ENCODE data around the gene PTPRN2. TPM values are rescaled to one million over a fixed set of nuclear protein-coding genes. Genes with fewer than 3 reads are reported as not detected.

The PTPRN2 gene
- total and polyA plus RNA-seq, 2 of the 8 experiments (the other 6 are each of a cell fraction or from before 2014, with no cell fraction given): 2.6 to 4.5 TPM

DNA sequence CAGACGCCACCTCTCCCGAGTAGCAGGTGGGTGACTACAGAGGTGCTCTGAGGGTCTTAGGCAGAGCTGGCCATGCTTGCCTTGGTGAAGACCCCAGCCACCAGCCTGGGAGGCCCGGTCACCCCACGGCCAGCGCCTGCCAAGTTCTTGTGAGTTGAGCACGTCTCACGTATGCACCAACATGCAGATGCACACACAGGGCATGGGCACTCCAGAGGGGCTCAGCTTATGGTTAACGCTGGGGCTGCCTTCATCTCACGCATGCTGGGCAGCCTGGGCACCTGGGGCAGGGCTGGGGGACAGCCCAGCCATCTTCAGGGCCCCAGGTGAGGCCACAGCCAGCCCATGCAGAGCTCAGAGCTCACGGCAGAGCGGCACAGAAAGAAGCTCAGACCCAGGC lies 41.0 kb downstream of the PTPRN2 start:
- CTCF ChIA-PET (ENCODE audit: partially characterized antibody): no interaction called here

More for the DNA sequence above, 41.0 kb downstream of the PTPRN2 start:
- Histone ChIP-seq H3K79me2 (ENCODE audit: control insufficient read depth in 1 of 2, insufficient read depth in 2 of 2, low read length in 2 of 2) (no peaks in the 10 kb centered on the region), H3K27ac (ENCODE audit: low read depth, low read length) (no peak overlapping the region), H2BK12ac (ENCODE audit: low read depth, low read length) (no peak overlapping the region), H2AFZ (ENCODE audit: low read length) (no peak overlapping the region), H4K20me1 (replicated peaks in 1 of 2; ENCODE audit: control insufficient read depth in 1 of 2, insufficient read depth in 2 of 2, low read length in 2 of 2) (no peaks in the 10 kb centered on the region), H3K9me3 (ENCODE audit: insufficient read depth in 2 of 2, low read depth in 1 of 2, low read length in 1 of 2) (no peaks in the 10 kb centered on the region), H4K8ac (ENCODE audit: extremely low read depth, insufficient read depth, low read length) (no peak overlapping the region), H3K4me3 (ENCODE audit: extremely low read depth in 1 of 4, insufficient read depth in 2 of 4, low read depth in 3 of 4, low read length in 4 of 4) (no peak overlapping the region), H3K79me1 (ENCODE audit: low read depth, low read length) (no peaks in the 10 kb centered on the region), H3K9ac (replicated peaks in 1 of 4; ENCODE audit: extremely low read depth in 1 of 4, low read depth in 3 of 4, low read length in 3 of 4) (no peak overlapping the region), H2AK5ac (ENCODE audit: low read depth, low read length) (no peak overlapping the region), H4K91ac (replicated peaks; ENCODE audit: insufficient read length, low read length) (no peak overlapping the region), H3K23ac (ENCODE audit: insufficient read length) (no peak overlapping the region), H3K56ac (replicated peaks; ENCODE audit: insufficient read length, low read depth, low read length) (no peak overlapping the region), H3K23me2 (ENCODE audit: low read depth, low read length) (no peaks in the 10 kb centered on the region), H2BK120ac (replicated peaks; ENCODE audit: low read depth, low read length) (no peak overlapping the region), H2BK5ac (ENCODE audit: low read depth, low read length) (no peak overlapping the region), H3K36me3 (ENCODE audit: control insufficient read depth in 2 of 4, insufficient read depth in 4 of 4, low read length in 3 of 4) (no peaks in the 10 kb centered on the region), H3K4ac (replicated peaks; ENCODE audit: insufficient read length, low read depth, low read length) (no peak overlapping the region), H2BK20ac (ENCODE audit: low read length) (no peak overlapping the region), H2BK15ac (ENCODE audit: low read length) (no peak overlapping the region), H3K4me1 (replicated peaks in 1 of 4; ENCODE audit: control insufficient read depth in 3 of 4, insufficient read depth in 4 of 4, low read length in 3 of 4) (peaks cover 0 to 20% (median 14%) of the 10 kb centered on the region in 4 experiments; a peak in 6 of 7 replicates), H3K14ac (ENCODE audit: insufficient read length) (no peak overlapping the region), H3K4me2 (ENCODE audit: insufficient read depth in 1 of 2, low read depth in 2 of 2, low read length in 2 of 2) (no peak overlapping the region), H3K27me3 (replicated peaks in 1 of 4; ENCODE audit: control insufficient read depth in 3 of 4, extremely low read depth in 1 of 4, insufficient read depth in 3 of 4, low read length in 3 of 4) (no peaks in the 10 kb centered on the region), H4K5ac (ENCODE audit: insufficient read length, low read depth, low read length) (no peak overlapping the region), H3K18ac (ENCODE audit: extremely low read depth, low read length) (no peak overlapping the region)
- POLR2A ChIA-PET (ENCODE audit: partially characterized antibody): no interaction called here
- TF ChIP-seq EGR1 (IDR thresholded peaks at IDR 0.05; ENCODE audit: borderline replicate concordance, low read depth, low read length): no peak
- no peak for TF ChIP-seq PHF8 (conservative IDR thresholded peaks at IDR 0.05; ENCODE audit: low read depth, low read length)
- TF ChIP-seq, protein P1, sequence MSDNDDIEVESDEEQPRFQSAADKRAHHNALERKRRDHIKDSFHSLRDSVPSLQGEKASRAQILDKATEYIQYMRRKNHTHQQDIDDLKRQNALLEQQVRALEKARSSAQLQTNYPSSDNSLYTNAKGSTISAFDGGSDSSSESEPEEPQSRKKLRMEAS (IDR thresholded peaks at IDR 0.05): no peak
- TF ChIP-seq SP1 (IDR thresholded peaks at IDR 0.05; ENCODE audit: low read depth, low read length): no peak
- no peak for DNase-seq (ENCODE audit: low read depth in 1 of 2, low spot score in 2 of 2)
- WGBS, 2 experiments (ENCODE audit: extremely low coverage in 1 of 2, insufficient coverage in 1 of 2, insufficient read length in 1 of 2, insufficient replicate concordance in 2 of 2, low coverage in 1 of 2, low lambda C conversion rate in 2 of 2, missing lambda C conversion rate in 1 of 2): 94% methylated on average over 11 of the region's 11 CpGs; no CpG with 5 or more reads in 1 of the 2 experiments
- FAIRE-seq: no peak

Data from H1 (cell line).